Common myeloid progenitor, CD34-positive (primary cell): ENCODE data around the gene PHACTR3.

Experiments
- CTCF ChIA-PET: fragments of 350-600 bp; sonication (Branson Sonifier 250); formaldehyde crosslinking; loops from one replicate; lab custom pipeline; 2021; ENCODE audit warnings: antibody characterized with exemption; lab: Charles Lee
- POLR2A ChIA-PET: fragments of 350-600 bp; sonication (Branson Sonifier 250); formaldehyde crosslinking; loops from one replicate; lab custom pipeline; 2021; ENCODE audit warnings: antibody characterized with exemption; lab: Charles Lee
- DNase-seq, 3 donors: peaks; one replicate each; pipeline versions ENCODE4 v3.0.0 to v3.0.0-alpha.2; 2013
- H3K27ac ChIP-seq, 2 experiments: 1 replicate in 1 of 2; 2 replicates in 1 of 2; pipeline ENCODE4 v1.7.0; 2013; ENCODE audit warnings: inconsistent platforms in 2 of 2, low read length in 2 of 2, mild to moderate bottlenecking in 2 of 2, low read depth in 1 of 2, moderate library complexity in 1 of 2; ENCODE audit not compliant: severe bottlenecking in 2 of 2, insufficient read depth in 1 of 2, poor library complexity in 1 of 2
- H3K27me3 ChIP-seq, 5 experiments: replicated peaks in 2 of 5; 1 replicate in 3 of 5; 2 replicates in 2 of 5; pipeline versions ENCODE4 v1.6.1 to v1.7.0; 2013; ENCODE audit warnings: low read length in 4 of 5, mild to moderate bottlenecking in 2 of 5, moderate library complexity in 2 of 5, inconsistent platforms in 1 of 5; ENCODE audit not compliant: insufficient read depth in 5 of 5, control insufficient read depth in 4 of 5
- H3K36me3 ChIP-seq, 4 experiments: 1 replicate in 2 of 4; 2 replicates in 2 of 4; pipeline versions ENCODE4 v1.6.1 to v1.7.0; 2013; ENCODE audit warnings: low read length in 3 of 4, control low read depth in 1 of 4, mild to moderate bottlenecking in 1 of 4; ENCODE audit not compliant: control insufficient read depth in 4 of 4, insufficient read depth in 4 of 4
- H3K4me1 ChIP-seq, 4 experiments: 1 replicate in 3 of 4; 2 replicates in 1 of 4; pipeline versions ENCODE4 v1.6.1 to v1.7.1; 2013; ENCODE audit warnings: low read length in 3 of 4, mild to moderate bottlenecking in 3 of 4, control low read depth in 1 of 4, inconsistent platforms in 1 of 4, moderate library complexity in 1 of 4; ENCODE audit not compliant: control insufficient read depth in 4 of 4, insufficient read depth in 4 of 4; ENCODE audit errors: control extremely low read depth in 1 of 4
- H3K4me3 ChIP-seq, 7 experiments: 1 replicate in 4 of 7; 2 replicates in 3 of 7; pipeline versions ENCODE4 v1.5.1 to v1.7.0; 2013; ENCODE audit warnings: mild to moderate bottlenecking in 7 of 7, low read length in 6 of 7, moderate library complexity in 6 of 7, inconsistent platforms in 2 of 7, low read depth in 2 of 7, control low read depth in 1 of 7; ENCODE audit not compliant: insufficient read depth in 4 of 7, control insufficient read depth in 1 of 7; ENCODE audit errors: extremely low read depth in 1 of 7
- H3K9me3 ChIP-seq, 5 experiments: 1 replicate in 4 of 5; 2 replicates in 1 of 5; pipeline versions ENCODE4 v1.6.1 to v1.7.1; 2013; ENCODE audit warnings: low read length in 4 of 5, mild to moderate bottlenecking in 2 of 5, inconsistent platforms in 1 of 5, low read depth in 1 of 5, moderate library complexity in 1 of 5; ENCODE audit not compliant: control insufficient read depth in 4 of 5, insufficient read depth in 2 of 5; ENCODE audit errors: control extremely low read depth in 1 of 5
- WGBS: methylation state at CpG from one replicate; pipeline ENCODE4 v1.1.5; 2013; ENCODE audit not compliant: insufficient coverage; 5-methylcytosine and 5-hydroxymethylcytosine counted together

The PHACTR3 gene

GRCh38 chr20:59730722-59731121 lies 126.4 kb downstream of the PHACTR3 start:
- ChIA-PET CTCF (interaction anchor here (1.8 kb wide), 1 partner anchor 18 kb away, joined by 5 read pairs; no protein-coding TSS in a partner anchor), POLR2A (no interaction called here)
- Histone ChIP-seq H3K27ac (no peak overlapping the region), H3K4me3 (no peak overlapping the region), H3K9me3 (no peaks in the 10 kb centered on the region), H3K36me3 (no peaks in the 10 kb centered on the region), H3K27me3 (peaks cover 0 to 40% (median 23%) of the 10 kb centered on the region in 5 experiments), H3K4me1 (no peaks in the 10 kb centered on the region)
- no peak for DNase-seq
- 100% methylated on average over 1 of the region's 3 CpGs for WGBS

GRCh38 chr20:59731376-59731775 lies 127.0 kb downstream of the PHACTR3 start:
- no peak for DNase-seq
- H3K4me3 ChIP-seq, result no peak overlapping the region
- POLR2A ChIA-PET, result no interaction called here
- no peak overlapping the region for H3K27ac ChIP-seq
- no peaks in the 10 kb centered on the region for H3K36me3 ChIP-seq
- no peaks in the 10 kb centered on the region for H3K9me3 ChIP-seq
- H3K27me3 ChIP-seq, result peaks cover 0 to 43% (median 19%) of the 10 kb centered on the region in 5 experiments
- CTCF ChIA-PET, result interaction anchor here (1.8 kb wide), 1 partner anchor 18 kb away, joined by 5 read pairs; no protein-coding TSS in a partner anchor
- WGBS, result 100% methylated on average over 1 of the region's 2 CpGs
- no peaks in the 10 kb centered on the region for H3K4me1 ChIP-seq

GRCh38 chr20:59733351-59733750 lies 129.0 kb downstream of the PHACTR3 start:
- no peaks in the 10 kb centered on the region for H3K4me1 ChIP-seq
- POLR2A ChIA-PET, result no interaction called here
- H3K27ac ChIP-seq, result no peak overlapping the region
- CTCF ChIA-PET, result no interaction called here
- peaks cover 0 to 59% (median 15%) of the 10 kb centered on the region in 5 experiments for H3K27me3 ChIP-seq
- H3K4me3 ChIP-seq, result no peak overlapping the region
- no peaks in the 10 kb centered on the region for H3K36me3 ChIP-seq
- 66% methylated on average over 2 of the region's 3 CpGs for WGBS
- DNase-seq, result no peak
- no peaks in the 10 kb centered on the region for H3K9me3 ChIP-seq

DNA sequence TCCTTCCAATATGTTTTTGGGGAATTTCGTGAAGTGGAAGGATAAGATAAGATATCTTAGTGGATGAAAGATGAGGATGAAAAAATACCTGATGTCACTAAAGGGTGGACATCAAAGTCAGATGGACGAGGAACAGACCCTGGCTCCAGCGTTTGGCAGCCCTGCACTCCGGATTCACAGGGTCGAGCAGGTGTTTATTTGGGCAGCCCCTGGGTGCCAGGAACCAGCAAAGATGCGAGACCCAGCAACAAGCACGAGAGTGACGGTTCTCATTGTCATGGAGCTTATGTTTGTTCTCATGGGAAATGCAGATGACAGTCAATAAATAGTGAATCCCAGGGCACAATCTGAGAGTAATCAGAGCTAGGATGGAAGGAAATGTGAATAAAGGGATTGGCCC lies 131.1 kb downstream of the PHACTR3 start:
- CTCF ChIA-PET, result no interaction called here
- H3K4me3 ChIP-seq, result no peak overlapping the region
- 54% methylated on average over 7 of the region's 8 CpGs for WGBS
- POLR2A ChIA-PET, result no interaction called here
- no peak for DNase-seq
- no peak overlapping the region for H3K27ac ChIP-seq
- H3K9me3 ChIP-seq, result peaks cover 0 to 4% (median 0%) of the 10 kb centered on the region in 5 experiments
- no peaks in the 10 kb centered on the region for H3K36me3 ChIP-seq
- no peaks in the 10 kb centered on the region for H3K4me1 ChIP-seq
- H3K27me3 ChIP-seq, result peaks cover 0 to 71% (median 7%) of the 10 kb centered on the region in 5 experiments

DNA sequence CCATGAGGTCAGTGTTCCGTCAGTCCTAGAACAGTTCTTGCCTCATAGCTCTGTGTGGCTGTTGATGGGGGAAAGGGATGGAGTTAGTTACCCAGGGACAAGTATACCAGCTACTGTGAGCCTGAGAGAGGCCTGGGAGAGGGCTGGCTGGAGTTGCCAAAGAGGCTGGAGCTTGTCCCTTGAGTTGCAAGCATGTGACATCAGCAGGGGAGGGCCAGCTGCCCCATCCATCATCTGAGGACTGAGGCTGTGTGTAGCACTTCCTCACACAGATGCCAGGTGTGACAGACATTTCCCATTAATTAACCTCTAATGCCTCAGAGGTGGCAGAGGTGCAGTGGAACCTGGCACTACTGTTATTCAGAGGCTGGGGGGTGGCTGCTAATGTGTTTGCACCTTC lies 131.6 kb downstream of the PHACTR3 start:
- no peak overlapping the region for H3K27ac ChIP-seq
- no peak for DNase-seq
- no peaks in the 10 kb centered on the region for H3K36me3 ChIP-seq
- no peak overlapping the region for H3K4me3 ChIP-seq
- ChIA-PET CTCF (no interaction called here), POLR2A (no interaction called here)
- no peaks in the 10 kb centered on the region for H3K4me1 ChIP-seq
- 88% methylated on average over 1 of the region's 1 CpG for WGBS
- peaks cover 0 to 4% (median 0%) of the 10 kb centered on the region in 5 experiments for H3K9me3 ChIP-seq
- peaks cover 0 to 71% (median 7%) of the 10 kb centered on the region in 5 experiments for H3K27me3 ChIP-seq

DNA sequence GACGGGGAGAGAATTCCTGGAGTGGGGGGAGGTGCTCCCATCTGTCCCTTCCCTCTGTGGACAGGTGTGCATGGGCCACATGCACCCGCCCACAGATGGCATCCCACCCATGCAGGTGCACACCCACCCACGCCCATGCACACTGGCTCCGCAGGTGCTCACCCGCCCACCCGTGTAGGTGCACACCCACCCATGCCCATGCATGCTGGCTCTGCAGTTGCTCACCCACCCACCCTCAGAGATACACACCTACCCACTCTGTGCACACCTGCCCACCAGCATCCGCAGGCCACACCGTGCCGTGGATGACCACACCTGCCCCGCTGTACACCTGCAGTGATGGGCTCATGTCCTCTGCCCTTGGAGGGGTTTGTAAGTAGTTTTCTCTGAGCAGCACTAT lies 132.0 kb downstream of the PHACTR3 start:
- no peak overlapping the region for H3K27ac ChIP-seq
- H3K4me3 ChIP-seq, result no peak overlapping the region
- H3K4me1 ChIP-seq, result no peaks in the 10 kb centered on the region
- CTCF ChIA-PET, result no interaction called here
- 90% methylated on average over 9 of the region's 10 CpGs for WGBS
- peaks cover 0 to 4% (median 0%) of the 10 kb centered on the region in 5 experiments for H3K9me3 ChIP-seq
- DNase-seq, result no peak
- no peaks in the 10 kb centered on the region for H3K36me3 ChIP-seq
- POLR2A ChIA-PET, result no interaction called here
- peaks cover 0 to 76% (median 7%) of the 10 kb centered on the region in 5 experiments for H3K27me3 ChIP-seq

- Histone ChIP-seq H3K27ac (no peak overlapping the region), H3K4me3 (no peak overlapping the region), H3K27me3 (peaks cover 0 to 74% (median 3%) of the 10 kb centered on the region in 5 experiments), H3K36me3 (no peaks in the 10 kb centered on the region), H3K4me1 (no peaks in the 10 kb centered on the region), H3K9me3 (peaks cover 0 to 4% (median 0%) of the 10 kb centered on the region in 5 experiments)
- ChIA-PET POLR2A (no interaction called here), CTCF (interaction anchor here (1.4 kb wide), 1 partner anchor 12 kb away, joined by 3 read pairs; no protein-coding TSS in a partner anchor)
- no peak for DNase-seq
- 84% methylated on average over 13 of the region's 16 CpGs for WGBS
Observed at GRCh38 chr20:59737073-59737666, 132.8 kb downstream of the PHACTR3 start.
